HL-60 (cell line): ENCODE data around the gene ZPR1.

Experiments used
- GABPA ChIP-seq: IDR thresholded peaks from 2 replicates; pipeline ENCODE4 v1.6.1; 2012; ENCODE audit warnings: low read depth
- POLR2AphosphoS5 ChIP-seq: IDR thresholded peaks from 2 replicates; pipeline ENCODE4 v1.6.1; 2012; ENCODE audit warnings: low read depth
- SPI1 ChIP-seq: IDR thresholded peaks from 2 replicates; pipeline ENCODE4 v1.6.1; 2012; ENCODE audit warnings: low read depth, mild to moderate bottlenecking, borderline replicate concordance
- TF ChIP-seq, protein P1 (sequence below): IDR thresholded peaks from one replicate; pipeline ENCODE4 v1.5.1; 2011; ENCODE audit warnings: low read length, control low read depth, inconsistent platforms; ENCODE audit not compliant: insufficient read depth
- TF ChIP-seq, protein P2 (sequence below): IDR thresholded peaks from 2 replicates; pipeline ENCODE4 v1.6.1; 2012; ENCODE audit warnings: low read depth; ENCODE audit not compliant: insufficient replicate concordance

DNA sequence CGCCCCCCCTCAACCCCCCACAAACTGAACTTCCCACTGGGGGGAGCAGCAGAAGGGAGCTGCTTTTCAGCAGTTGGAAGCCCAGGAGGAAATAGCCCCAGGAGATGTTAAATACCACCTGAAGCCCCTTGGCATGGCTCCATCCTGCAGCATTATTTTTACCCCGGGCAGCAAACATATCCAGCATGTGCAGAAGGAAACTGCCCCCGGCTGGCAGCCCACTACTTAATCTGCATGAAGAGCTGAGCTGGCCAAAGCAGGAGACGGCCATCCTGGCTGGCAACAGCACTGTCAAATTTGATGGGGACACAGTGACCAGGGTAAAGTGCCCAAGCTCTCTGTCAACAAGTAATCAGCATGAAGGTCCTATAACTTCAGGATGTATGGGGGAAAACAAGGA is 47.1 kb downstream of the ZPR1 start:
- TF ChIP-seq, protein P1, sequence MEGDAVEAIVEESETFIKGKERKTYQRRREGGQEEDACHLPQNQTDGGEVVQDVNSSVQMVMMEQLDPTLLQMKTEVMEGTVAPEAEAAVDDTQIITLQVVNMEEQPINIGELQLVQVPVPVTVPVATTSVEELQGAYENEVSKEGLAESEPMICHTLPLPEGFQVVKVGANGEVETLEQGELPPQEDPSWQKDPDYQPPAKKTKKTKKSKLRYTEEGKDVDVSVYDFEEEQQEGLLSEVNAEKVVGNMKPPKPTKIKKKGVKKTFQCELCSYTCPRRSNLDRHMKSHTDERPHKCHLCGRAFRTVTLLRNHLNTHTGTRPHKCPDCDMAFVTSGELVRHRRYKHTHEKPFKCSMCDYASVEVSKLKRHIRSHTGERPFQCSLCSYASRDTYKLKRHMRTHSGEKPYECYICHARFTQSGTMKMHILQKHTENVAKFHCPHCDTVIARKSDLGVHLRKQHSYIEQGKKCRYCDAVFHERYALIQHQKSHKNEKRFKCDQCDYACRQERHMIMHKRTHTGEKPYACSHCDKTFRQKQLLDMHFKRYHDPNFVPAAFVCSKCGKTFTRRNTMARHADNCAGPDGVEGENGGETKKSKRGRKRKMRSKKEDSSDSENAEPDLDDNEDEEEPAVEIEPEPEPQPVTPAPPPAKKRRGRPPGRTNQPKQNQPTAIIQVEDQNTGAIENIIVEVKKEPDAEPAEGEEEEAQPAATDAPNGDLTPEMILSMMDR = no peak
- TF ChIP-seq POLR2AphosphoS5 = no peak
- TF ChIP-seq, protein P2, sequence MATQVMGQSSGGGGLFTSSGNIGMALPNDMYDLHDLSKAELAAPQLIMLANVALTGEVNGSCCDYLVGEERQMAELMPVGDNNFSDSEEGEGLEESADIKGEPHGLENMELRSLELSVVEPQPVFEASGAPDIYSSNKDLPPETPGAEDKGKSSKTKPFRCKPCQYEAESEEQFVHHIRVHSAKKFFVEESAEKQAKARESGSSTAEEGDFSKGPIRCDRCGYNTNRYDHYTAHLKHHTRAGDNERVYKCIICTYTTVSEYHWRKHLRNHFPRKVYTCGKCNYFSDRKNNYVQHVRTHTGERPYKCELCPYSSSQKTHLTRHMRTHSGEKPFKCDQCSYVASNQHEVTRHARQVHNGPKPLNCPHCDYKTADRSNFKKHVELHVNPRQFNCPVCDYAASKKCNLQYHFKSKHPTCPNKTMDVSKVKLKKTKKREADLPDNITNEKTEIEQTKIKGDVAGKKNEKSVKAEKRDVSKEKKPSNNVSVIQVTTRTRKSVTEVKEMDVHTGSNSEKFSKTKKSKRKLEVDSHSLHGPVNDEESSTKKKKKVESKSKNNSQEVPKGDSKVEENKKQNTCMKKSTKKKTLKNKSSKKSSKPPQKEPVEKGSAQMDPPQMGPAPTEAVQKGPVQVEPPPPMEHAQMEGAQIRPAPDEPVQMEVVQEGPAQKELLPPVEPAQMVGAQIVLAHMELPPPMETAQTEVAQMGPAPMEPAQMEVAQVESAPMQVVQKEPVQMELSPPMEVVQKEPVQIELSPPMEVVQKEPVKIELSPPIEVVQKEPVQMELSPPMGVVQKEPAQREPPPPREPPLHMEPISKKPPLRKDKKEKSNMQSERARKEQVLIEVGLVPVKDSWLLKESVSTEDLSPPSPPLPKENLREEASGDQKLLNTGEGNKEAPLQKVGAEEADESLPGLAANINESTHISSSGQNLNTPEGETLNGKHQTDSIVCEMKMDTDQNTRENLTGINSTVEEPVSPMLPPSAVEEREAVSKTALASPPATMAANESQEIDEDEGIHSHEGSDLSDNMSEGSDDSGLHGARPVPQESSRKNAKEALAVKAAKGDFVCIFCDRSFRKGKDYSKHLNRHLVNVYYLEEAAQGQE = no peak
- no peak for TF ChIP-seq GABPA
- TF ChIP-seq SPI1 = no peak
